NT2/D1 (cell line): ENCODE data around the gene GFRA1.

Source experiments
- YY1 ChIP-seq: IDR thresholded peaks from 2 replicates; pipeline ENCODE4 v1.6.1; 2011; ENCODE audit not compliant: insufficient read length, insufficient read depth
- ZNF274 ChIP-seq: IDR thresholded peaks from 2 replicates; pipeline ENCODE4 v1.6.1; 2011; ENCODE audit warnings: mild to moderate bottlenecking, low read depth, low read length

DNA sequence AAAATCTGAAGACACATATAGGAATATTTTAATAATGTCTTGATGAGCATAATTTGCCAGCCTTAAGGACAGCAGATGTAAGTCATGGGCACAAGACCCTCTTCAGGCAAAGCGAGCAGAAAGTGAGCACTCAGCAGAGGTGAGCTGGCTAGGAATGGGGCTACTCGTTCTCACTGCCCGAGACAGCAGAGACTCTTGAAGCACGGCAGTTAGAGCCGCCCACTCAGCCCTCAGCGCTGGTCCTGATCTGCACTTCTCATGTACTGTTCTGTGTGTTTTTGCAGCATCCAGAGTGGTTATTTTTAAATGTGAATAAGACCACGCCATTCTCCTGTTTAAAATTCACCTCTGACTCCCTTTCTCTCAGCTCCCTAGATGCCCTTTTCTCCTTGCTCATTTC, 65.3 kb downstream of the GFRA1 start:
- TF ChIP-seq YY1 (no peak), ZNF274 (no peak)
